OCI-LY7 (cell line): ENCODE data around the gene ANKRD13D. TPM values are rescaled to one million over a fixed set of nuclear protein-coding genes. Genes with fewer than 3 reads are reported as not detected.

Experiments
- BruUV-seq: library from RNA; stranded (reverse); fragments of 400-500 nt; replicated peaks from 2 replicates; lab custom pipeline; 2021; lab: Mats Ljungman, UMichigan
- CTCF ChIA-PET: fragments of 300-600 bp; sonication (Branson Sonifier 250); formaldehyde crosslinking; loops from one replicate; lab custom pipeline; 2022; ENCODE audit warnings: antibody characterized with exemption; ENCODE audit not compliant: unreplicated experiment; lab: Charles Lee
- POLR2A ChIA-PET: fragments of 300-600 bp; sonication (Branson Sonifier 250); formaldehyde crosslinking; loops from one replicate; lab custom pipeline; 2022; ENCODE audit warnings: antibody characterized with exemption; lab: Charles Lee
- DNase-seq: peaks from one replicate; pipeline ENCODE4 v3.0.0-alpha.2; 2015; ENCODE audit warnings: low spot score
- H2AFZ ChIP-seq: fragments of 200-600 bp; sonication (generic), shearing (Covaris generic); 2 replicates; pipeline ENCODE4 v1.6.1; 2014; ENCODE audit warnings: mild to moderate bottlenecking, antibody characterized with exemption, low read length, moderate library complexity
- H3K27ac ChIP-seq: fragments of 200-600 bp; sonication (generic); 2 replicates; pipeline ENCODE4 v1.5.1; 2014; ENCODE audit warnings: mixed run types, low read depth, mild to moderate bottlenecking, moderate library complexity, low read length, inconsistent platforms; ENCODE audit not compliant: poor library complexity, severe bottlenecking
- H3K36me3 ChIP-seq: fragments of 200-600 bp; sonication (generic); 2 replicates; pipeline ENCODE4 v1.6.1; 2014; ENCODE audit warnings: mild to moderate bottlenecking, antibody characterized with exemption, low read length, moderate library complexity, mixed read lengths; ENCODE audit not compliant: insufficient read depth
- H3K4me1 ChIP-seq: fragments of 200-600 bp; sonication (generic); 2 replicates; pipeline ENCODE4 v1.5.1; 2014; ENCODE audit warnings: mild to moderate bottlenecking, low read length; ENCODE audit not compliant: insufficient read depth, poor library complexity, severe bottlenecking
- H3K4me2 ChIP-seq: fragments of 200-600 bp; sonication (generic); 2 replicates; pipeline ENCODE4 v1.6.1; 2014; ENCODE audit warnings: mild to moderate bottlenecking, low read length
- H3K4me3 ChIP-seq: fragments of 200-600 bp; sonication (generic); 2 replicates; pipeline ENCODE4 v1.5.1; 2014; ENCODE audit warnings: mild to moderate bottlenecking, low read depth, low read length; ENCODE audit not compliant: poor library complexity, severe bottlenecking
- H3K79me2 ChIP-seq: fragments of 200-600 bp; sonication (generic); 2 replicates; pipeline ENCODE4 v1.6.1; 2016; ENCODE audit warnings: low read depth, mild to moderate bottlenecking, low read length, moderate library complexity, mixed read lengths; ENCODE audit not compliant: insufficient read depth
- H3K9me2 ChIP-seq: fragments of 200-600 bp; sonication (generic); 2 replicates; pipeline ENCODE4 v1.6.1; 2016; ENCODE audit warnings: mild to moderate bottlenecking, low read length, mixed read lengths; ENCODE audit not compliant: insufficient read depth
- H3K9me3 ChIP-seq: fragments of 200-600 bp; sonication (generic); 2 replicates; pipeline ENCODE4 v1.6.1; 2014; ENCODE audit warnings: mild to moderate bottlenecking, mixed run types, low read length, mixed read lengths
- H4K20me1 ChIP-seq: fragments of 200-600 bp; sonication (generic); 2 replicates; pipeline ENCODE4 v1.6.1; 2014; ENCODE audit warnings: mild to moderate bottlenecking, antibody characterized with exemption, low read length, moderate library complexity, mixed read lengths; ENCODE audit not compliant: insufficient read depth
- CTCF ChIP-seq: fragments of 200-600 bp; sonication (generic); conservative IDR thresholded peaks from 2 replicates; pipeline ENCODE4 v1.5.1; 2014; ENCODE audit warnings: mild to moderate bottlenecking, antibody characterized with exemption, low read length, moderate library complexity, mixed read lengths
- EZH2phosphoT487 ChIP-seq: fragments of 200-600 bp; sonication (generic); IDR thresholded peaks from 2 replicates; pipeline ENCODE4 v1.6.1; 2018; ENCODE audit warnings: low read depth, borderline replicate concordance, mild to moderate bottlenecking, mixed run types, antibody characterized with exemption, low read length, moderate library complexity, mixed read lengths
- intact Hi-C: fragments of 100-400 bp; cut with micrococcal nuclease; formaldehyde crosslinking; loops from one replicate; pipeline ENCODE4 v1.10.0; 2022; ENCODE audit not compliant: unreplicated experiment
- total RNA-seq, 2 experiments: library from RNA; depleted of rRNA in 1 of 2; stranded (reverse); fragments of >200 nt in 1 of 2; shearing (Covaris generic) in 1 of 2; gene quantifications; 2 replicates each; pipeline ENCODE4 v1.2.3, GENCODE V29; 2014 to 2022

ANKRD13D gene
- total RNA-seq, 2 experiments from 2014 or later, result 119 to 136 TPM

- no peaks in the 10 kb centered on the region for H3K9me2 ChIP-seq
- TF ChIP-seq CTCF (no peak), EZH2phosphoT487 (no peak)
- H3K4me3 ChIP-seq, result no peak overlapping the region
- no peaks in the 10 kb centered on the region for H4K20me1 ChIP-seq
- H3K4me1 ChIP-seq, result peaks cover 13% of the 10 kb centered on the region
- ChIA-PET CTCF (interaction anchor here (1.0 kb wide), 1 partner anchor 26 kb away, joined by 4 read pairs; no protein-coding TSS in a partner anchor), POLR2A (interaction anchor here (0.8 to 1.3 kb wide), 2 partner anchors 34 to 57 kb away, joined by 3 to 4 read pairs; no protein-coding TSS in a partner anchor)
- H3K9me3 ChIP-seq, result no peaks in the 10 kb centered on the region
- no peak overlapping the region for H3K4me2 ChIP-seq
- no peaks in the 10 kb centered on the region for H3K36me3 ChIP-seq
- H3K27ac ChIP-seq, result no peak overlapping the region
- no peak for DNase-seq
- no peaks in the 10 kb centered on the region for H3K79me2 ChIP-seq
- BruUV-seq, result no TSS peak
- intact Hi-C loops, result no loop called here
- no peak overlapping the region for H2AFZ ChIP-seq
These were observed 30.9 kb downstream of the ANKRD13D start for GRCh38 chr11:67320011-67320410.

GRCh38 chr11:67320691-67321090 is 31.6 kb downstream of the ANKRD13D start:
- no peaks in the 10 kb centered on the region for H3K9me2 ChIP-seq
- intact Hi-C loops, result no loop called here
- H4K20me1 ChIP-seq, result no peaks in the 10 kb centered on the region
- no peaks in the 10 kb centered on the region for H3K36me3 ChIP-seq
- ChIA-PET POLR2A (interaction anchor here (0.8 kb wide), 1 partner anchor 33 kb away, joined by 3 read pairs; no protein-coding TSS in a partner anchor), CTCF (interaction anchor here (0.8 to 1.0 kb wide), 3 partner anchors 25 to 58 kb away, joined by 3 to 10 read pairs (median 4); no protein-coding TSS in a partner anchor)
- H3K9me3 ChIP-seq, result no peaks in the 10 kb centered on the region
- TF ChIP-seq CTCF (no peak), EZH2phosphoT487 (no peak)
- H3K4me2 ChIP-seq, result no peak overlapping the region
- no peaks in the 10 kb centered on the region for H3K79me2 ChIP-seq
- no peak overlapping the region for H3K4me3 ChIP-seq
- BruUV-seq, result no TSS peak
- H2AFZ ChIP-seq, result no peak overlapping the region
- H3K27ac ChIP-seq, result no peak overlapping the region
- H3K4me1 ChIP-seq, result peaks cover 13% of the 10 kb centered on the region
- no peak for DNase-seq

- H3K4me2 ChIP-seq, result no peak overlapping the region
- no TSS peak for BruUV-seq
- CTCF ChIA-PET, result interaction anchor here (0.8 to 0.9 kb wide), 2 partner anchors 29 to 58 kb away, joined by 3 to 10 read pairs; no protein-coding TSS in a partner anchor
These were observed 32.3 kb downstream of the ANKRD13D start for GRCh38 chr11:67321313-67321871.

More at GRCh38 chr11:67321313-67321871, 32.3 kb downstream of the ANKRD13D start:
- Histone ChIP-seq H3K27ac (no peak overlapping the region), H3K9me2 (no peaks in the 10 kb centered on the region), H4K20me1 (no peaks in the 10 kb centered on the region), H3K4me1 (peaks cover 10% of the 10 kb centered on the region), H3K9me3 (no peaks in the 10 kb centered on the region), H3K4me3 (no peak overlapping the region), H2AFZ (no peak overlapping the region), H3K79me2 (no peaks in the 10 kb centered on the region), H3K36me3 (no peaks in the 10 kb centered on the region)
- POLR2A ChIA-PET, result interaction anchor here (0.6 kb wide), 1 partner anchor 126 kb away, joined by 6 read pairs; no protein-coding TSS in a partner anchor
- intact Hi-C loops, result no loop called here
- DNase-seq, result no peak
- TF ChIP-seq EZH2phosphoT487 (no peak), CTCF (0 out of 2 replicates have a peak, but pooled peaks have one; percentile 14)
